Measurements from ENCODE around the gene HS6ST3. TPM values are rescaled to one million over a fixed set of nuclear protein-coding genes. Genes with fewer than 3 reads are reported as not detected.

HS6ST3 gene
- total RNA-seq, 3 donors from 2014 or later = not detected

DNA sequence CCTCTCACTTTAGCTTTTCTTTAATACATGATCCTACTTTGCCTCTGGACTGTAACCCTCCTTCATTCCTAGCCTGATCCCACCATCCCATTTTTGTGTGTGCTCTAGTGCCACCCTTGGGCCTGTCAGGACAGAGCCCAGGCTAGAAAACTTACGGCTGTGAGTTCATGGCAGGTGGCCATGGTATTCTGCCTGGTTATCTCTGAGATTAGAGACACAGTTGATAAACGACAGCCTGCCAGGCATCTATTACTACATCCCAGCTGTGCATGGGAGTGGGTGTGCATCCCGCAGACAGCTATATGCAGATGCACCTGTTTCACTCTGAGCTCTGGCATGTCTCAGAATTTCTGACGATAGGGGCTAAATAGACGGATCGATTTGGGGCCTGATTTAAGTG, 110.9 kb downstream of the HS6ST3 start:
- Mint-ChIP-seq H3K36me3 (ENCODE audit: insufficient read depth) (no peaks in the 10 kb centered on the region), H3K4me3 (no peak overlapping the region), H3K4me1 (ENCODE audit: low read depth) (no peaks in the 10 kb centered on the region), H3K27me3 (ENCODE audit: low read depth) (peaks cover 2% of the 10 kb centered on the region), H3K9me3 (peaks cover 8% of the 10 kb centered on the region)
- no peak for ATAC-seq
- no peak for DNase-seq

- Mint-ChIP-seq H3K36me3 (ENCODE audit: insufficient read depth) (no peaks in the 10 kb centered on the region), H3K4me1 (ENCODE audit: low read depth) (no peaks in the 10 kb centered on the region), H3K4me3 (no peak overlapping the region), H3K9me3 (peaks cover 8% of the 10 kb centered on the region), H3K27me3 (ENCODE audit: low read depth) (peaks cover 2% of the 10 kb centered on the region)
- no peak for ATAC-seq
- DNase-seq = no peak
These were observed 112.4 kb downstream of the HS6ST3 start for GRCh38 chr13:96202315-96202714.

DNA sequence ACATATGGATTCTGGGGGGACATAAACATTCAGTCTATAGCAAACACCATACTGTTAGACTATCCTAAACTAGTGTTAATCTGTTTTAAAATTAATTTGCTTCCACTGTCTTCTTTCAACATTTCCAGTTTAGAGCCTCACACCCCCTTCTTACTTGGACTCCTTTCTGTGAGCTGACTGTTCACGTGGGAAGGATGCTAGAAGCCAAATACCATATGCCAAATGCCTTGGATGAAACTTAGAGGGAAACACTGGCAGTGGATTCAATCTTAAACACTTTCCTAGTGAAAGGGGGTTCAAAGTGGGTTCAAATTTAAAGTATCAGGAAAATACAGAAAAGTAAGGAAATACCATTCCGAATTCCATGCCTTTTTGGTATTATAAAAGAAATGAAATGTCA, 113.6 kb downstream of the HS6ST3 start:
- DNase-seq (no peak), ATAC-seq (no peak)
- peaks cover 8% of the 10 kb centered on the region for H3K9me3 Mint-ChIP-seq
- H3K27me3 Mint-ChIP-seq (ENCODE audit: low read depth) = peaks cover 2% of the 10 kb centered on the region
- H3K36me3 Mint-ChIP-seq (ENCODE audit: insufficient read depth) = no peaks in the 10 kb centered on the region
- H3K4me1 Mint-ChIP-seq (ENCODE audit: low read depth) = no peaks in the 10 kb centered on the region
- H3K4me3 Mint-ChIP-seq = no peak overlapping the region

GRCh38 chr13:96214824-96215445, 125.0 kb downstream of the HS6ST3 start:
- no peak for ATAC-seq

DNA sequence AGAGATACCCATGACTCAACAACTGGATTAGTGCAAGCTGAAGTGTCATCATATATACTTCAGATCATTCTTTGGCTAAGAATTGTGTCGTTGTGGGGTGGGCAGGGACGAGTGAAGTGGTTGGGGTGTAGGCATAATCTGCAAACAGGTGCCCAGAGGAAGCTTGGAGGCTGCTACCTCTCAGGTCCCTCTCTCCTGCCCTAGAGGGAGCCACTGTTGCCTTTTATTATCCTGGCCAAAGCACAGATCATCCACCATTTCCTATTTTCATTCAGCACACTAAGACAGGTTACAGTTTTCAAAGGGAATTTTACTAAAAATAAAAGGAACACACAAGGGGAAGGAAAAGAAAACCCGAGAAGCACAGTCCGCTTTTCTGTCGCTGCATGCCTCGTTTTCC, 126.6 kb downstream of the HS6ST3 start:
- Mint-ChIP-seq H3K4me3 (no peak overlapping the region), H3K36me3 (ENCODE audit: insufficient read depth) (no peaks in the 10 kb centered on the region), H3K9me3 (no peaks in the 10 kb centered on the region), H3K27me3 (ENCODE audit: low read depth) (no peaks in the 10 kb centered on the region), H3K4me1 (ENCODE audit: low read depth) (no peaks in the 10 kb centered on the region)
- no peak for DNase-seq
- no peak for ATAC-seq

More at GRCh38 chr13:96214824-96215445, 125.0 kb downstream of the HS6ST3 start:
- no peak for DNase-seq
- Mint-ChIP-seq H3K27me3 (ENCODE audit: low read depth) (no peaks in the 10 kb centered on the region), H3K36me3 (ENCODE audit: insufficient read depth) (no peaks in the 10 kb centered on the region), H3K9me3 (no peaks in the 10 kb centered on the region), H3K4me3 (no peak overlapping the region), H3K4me1 (ENCODE audit: low read depth) (no peaks in the 10 kb centered on the region)

GRCh38 chr13:96218475-96218874, 128.6 kb downstream of the HS6ST3 start:
- DNase-seq = no peak
- H3K4me3 Mint-ChIP-seq = no peak overlapping the region

GRCh38 chr13:96221471-96221870, 131.6 kb downstream of the HS6ST3 start:
- Mint-ChIP-seq H3K36me3 (ENCODE audit: insufficient read depth) (no peaks in the 10 kb centered on the region), H3K9me3 (no peaks in the 10 kb centered on the region), H3K27me3 (ENCODE audit: low read depth) (no peaks in the 10 kb centered on the region), H3K4me3 (no peak overlapping the region), H3K4me1 (ENCODE audit: low read depth) (no peaks in the 10 kb centered on the region)
- ATAC-seq (no peak), DNase-seq (no peak)

More at GRCh38 chr13:96218475-96218874, 128.6 kb downstream of the HS6ST3 start:
- no peaks in the 10 kb centered on the region for H3K4me1 Mint-ChIP-seq (ENCODE audit: low read depth)
- no peaks in the 10 kb centered on the region for H3K27me3 Mint-ChIP-seq (ENCODE audit: low read depth)
- H3K36me3 Mint-ChIP-seq (ENCODE audit: insufficient read depth) = no peaks in the 10 kb centered on the region
- no peak for ATAC-seq
- H3K9me3 Mint-ChIP-seq = no peaks in the 10 kb centered on the region

- H3K27me3 Mint-ChIP-seq (ENCODE audit: low read depth) = no peaks in the 10 kb centered on the region
- H3K4me1 Mint-ChIP-seq (ENCODE audit: low read depth) = no peaks in the 10 kb centered on the region
- no peaks in the 10 kb centered on the region for H3K36me3 Mint-ChIP-seq (ENCODE audit: insufficient read depth)
- DNase-seq (no peak), ATAC-seq (no peak)
- H3K4me3 Mint-ChIP-seq = no peak overlapping the region
- no peaks in the 10 kb centered on the region for H3K9me3 Mint-ChIP-seq
These were observed 133.3 kb downstream of the HS6ST3 start for GRCh38 chr13:96223231-96223630.

- no peaks in the 10 kb centered on the region for H3K4me1 Mint-ChIP-seq (ENCODE audit: low read depth)
- no peak for ATAC-seq
- DNase-seq = no peak
- no peaks in the 10 kb centered on the region for H3K27me3 Mint-ChIP-seq (ENCODE audit: low read depth)
- H3K4me3 Mint-ChIP-seq = no peak overlapping the region
- no peaks in the 10 kb centered on the region for H3K36me3 Mint-ChIP-seq (ENCODE audit: insufficient read depth)
- no peaks in the 10 kb centered on the region for H3K9me3 Mint-ChIP-seq
These were observed 139.4 kb downstream of the HS6ST3 start for GRCh38 chr13:96229356-96229755.

DNA sequence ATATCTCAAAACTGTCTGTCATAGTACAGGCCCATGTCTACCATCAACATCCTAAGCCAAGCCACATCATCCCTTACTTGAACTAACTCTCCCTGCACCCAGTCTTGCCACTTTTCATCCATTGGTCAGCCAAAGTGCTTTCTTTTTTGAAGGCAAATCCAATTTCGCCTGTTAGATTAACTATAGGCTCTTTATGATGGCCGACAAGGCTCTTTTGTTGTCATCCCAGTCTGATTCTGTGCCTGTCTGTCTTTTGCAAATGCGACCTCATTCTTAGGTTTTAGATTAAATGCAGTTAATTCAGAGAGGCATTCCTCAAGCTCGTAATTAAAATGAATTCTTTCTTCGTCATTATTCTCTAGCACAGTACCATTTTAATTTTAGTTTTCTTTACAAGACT, 148.3 kb downstream of the HS6ST3 start:
- no peak for ATAC-seq
- H3K27me3 Mint-ChIP-seq (ENCODE audit: low read depth) = no peaks in the 10 kb centered on the region
- no peaks in the 10 kb centered on the region for H3K36me3 Mint-ChIP-seq (ENCODE audit: insufficient read depth)
- H3K9me3 Mint-ChIP-seq = no peaks in the 10 kb centered on the region
- H3K4me1 Mint-ChIP-seq (ENCODE audit: low read depth) = no peaks in the 10 kb centered on the region
- DNase-seq = no peak
- H3K4me3 Mint-ChIP-seq = no peak overlapping the region

- no peak overlapping the region for H3K4me3 Mint-ChIP-seq
- DNase-seq (no peak), ATAC-seq (no peak)
- H3K9me3 Mint-ChIP-seq = no peaks in the 10 kb centered on the region
- H3K36me3 Mint-ChIP-seq (ENCODE audit: insufficient read depth) = no peaks in the 10 kb centered on the region
- H3K4me1 Mint-ChIP-seq (ENCODE audit: low read depth) = no peaks in the 10 kb centered on the region
- H3K27me3 Mint-ChIP-seq (ENCODE audit: low read depth) = no peaks in the 10 kb centered on the region
These were observed 149.0 kb downstream of the HS6ST3 start for GRCh38 chr13:96238861-96239260.

- no peaks in the 10 kb centered on the region for H3K27me3 Mint-ChIP-seq (ENCODE audit: low read depth)
- no peaks in the 10 kb centered on the region for H3K4me1 Mint-ChIP-seq (ENCODE audit: low read depth)
- no peak for DNase-seq
- H3K9me3 Mint-ChIP-seq = peaks cover 4% of the 10 kb centered on the region
- H3K4me3 Mint-ChIP-seq = no peak overlapping the region
- no peaks in the 10 kb centered on the region for H3K36me3 Mint-ChIP-seq (ENCODE audit: insufficient read depth)
- ATAC-seq = no peak
These were observed 153.5 kb downstream of the HS6ST3 start for GRCh38 chr13:96243376-96243775.

DNA sequence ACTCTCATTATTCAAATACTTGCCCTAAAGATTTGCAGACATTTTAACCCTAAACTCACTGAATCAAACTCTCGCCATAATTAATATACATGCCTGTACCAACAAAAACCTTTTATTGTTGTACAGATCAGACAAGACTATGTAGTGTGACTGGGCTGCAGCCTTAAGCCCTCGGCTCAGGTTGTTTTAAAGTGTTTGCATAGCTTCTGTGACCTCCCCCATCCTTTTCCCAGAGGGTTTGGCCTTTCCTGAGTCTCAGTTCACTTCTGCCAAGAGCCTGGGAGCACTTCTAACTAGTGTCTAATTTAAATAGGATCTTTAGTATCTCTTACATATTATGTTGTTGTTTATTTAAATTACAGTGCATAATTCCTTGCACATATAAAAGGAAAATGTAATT, 158.2 kb downstream of the HS6ST3 start:
- Mint-ChIP-seq H3K27me3 (ENCODE audit: low read depth) (no peaks in the 10 kb centered on the region), H3K4me1 (ENCODE audit: low read depth) (no peaks in the 10 kb centered on the region), H3K4me3 (no peak overlapping the region), H3K36me3 (ENCODE audit: insufficient read depth) (no peaks in the 10 kb centered on the region), H3K9me3 (peaks cover 8% of the 10 kb centered on the region)
- DNase-seq (no peak), ATAC-seq (no peak)

GRCh38 chr13:96248996-96249395, 159.1 kb downstream of the HS6ST3 start:
- Mint-ChIP-seq H3K4me3 (no peak overlapping the region), H3K4me1 (ENCODE audit: low read depth) (no peaks in the 10 kb centered on the region), H3K9me3 (peaks cover 8% of the 10 kb centered on the region), H3K36me3 (ENCODE audit: insufficient read depth) (no peaks in the 10 kb centered on the region), H3K27me3 (ENCODE audit: low read depth) (no peaks in the 10 kb centered on the region)
- ATAC-seq (no peak), DNase-seq (no peak)

DNA sequence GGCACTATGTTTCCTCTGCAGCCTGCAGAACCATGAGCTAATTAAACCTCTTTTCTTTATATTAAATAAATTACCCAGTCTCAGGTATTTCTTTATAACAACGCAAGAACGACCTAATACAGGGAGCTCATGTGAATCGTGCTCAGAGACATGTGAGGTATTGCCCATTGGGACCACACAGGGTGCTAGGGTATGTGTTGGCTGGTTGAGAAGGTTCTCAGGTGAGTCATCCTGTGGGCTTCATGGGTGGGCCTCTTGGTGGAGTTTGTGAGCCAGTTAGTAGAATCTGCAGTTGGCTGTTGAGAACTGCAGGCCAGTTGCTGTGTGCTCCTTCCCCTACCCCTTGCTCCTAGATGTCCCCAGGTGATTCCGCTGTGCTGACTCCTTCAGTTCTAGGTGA, 163.0 kb downstream of the HS6ST3 start:
- no peaks in the 10 kb centered on the region for H3K36me3 Mint-ChIP-seq (ENCODE audit: insufficient read depth)
- no peak for DNase-seq
- no peak overlapping the region for H3K4me3 Mint-ChIP-seq
- no peak for ATAC-seq
- no peaks in the 10 kb centered on the region for H3K4me1 Mint-ChIP-seq (ENCODE audit: low read depth)
- no peaks in the 10 kb centered on the region for H3K27me3 Mint-ChIP-seq (ENCODE audit: low read depth)
- H3K9me3 Mint-ChIP-seq = peaks cover 4% of the 10 kb centered on the region

GRCh38 chr13:96273196-96273595, 183.3 kb downstream of the HS6ST3 start:
- H3K27me3 Mint-ChIP-seq (ENCODE audit: low read depth) = no peaks in the 10 kb centered on the region
- H3K36me3 Mint-ChIP-seq (ENCODE audit: insufficient read depth) = no peaks in the 10 kb centered on the region
- H3K4me1 Mint-ChIP-seq (ENCODE audit: low read depth) = no peaks in the 10 kb centered on the region
- no peak for DNase-seq
- ATAC-seq = no peak
- no peak overlapping the region for H3K4me3 Mint-ChIP-seq
- peaks cover 3% of the 10 kb centered on the region for H3K9me3 Mint-ChIP-seq
